Mesenchymal stem cell (in vitro differentiated cells and primary cell): ENCODE results near the gene SMG7.

Experiments
- DNase-seq: peaks from one replicate; pipeline ENCODE4 v3.0.0-alpha.2; 2013
- H2AFZ ChIP-seq: one replicate; pipeline ENCODE4 v1.6.1; 2013; ENCODE audit warnings: low read depth, mild to moderate bottlenecking, control low read depth, inconsistent platforms, low read length, moderate library complexity
- H2AK5ac ChIP-seq: 2 replicates; pipeline ENCODE4 v1.6.1; 2013; ENCODE audit warnings: low read length, moderate library complexity, mild to moderate bottlenecking, inconsistent platforms; ENCODE audit not compliant: severe bottlenecking
- H2BK120ac ChIP-seq: one replicate; pipeline ENCODE4 v1.6.1; 2013; ENCODE audit warnings: low read depth, mild to moderate bottlenecking, inconsistent platforms, low read length, moderate library complexity
- H2BK12ac ChIP-seq, 2 experiments: one replicate each; pipeline ENCODE4 v1.6.1; 2013; ENCODE audit warnings: inconsistent platforms in 2 of 2, low read length in 2 of 2, mild to moderate bottlenecking in 2 of 2, moderate library complexity in 2 of 2, control low read depth in 1 of 2
- H2BK15ac ChIP-seq: one replicate; pipeline ENCODE4 v1.6.1; 2013; ENCODE audit warnings: mild to moderate bottlenecking, low read depth, inconsistent platforms; ENCODE audit not compliant: poor library complexity, severe bottlenecking
- H2BK5ac ChIP-seq: 2 replicates; pipeline ENCODE4 v1.6.1; 2013; ENCODE audit warnings: low read depth, mild to moderate bottlenecking, low read length, control low read depth, inconsistent platforms; ENCODE audit not compliant: poor library complexity, severe bottlenecking
- H3K14ac ChIP-seq, 2 experiments: one replicate each; pipeline ENCODE4 v1.6.1; 2013; ENCODE audit warnings: inconsistent platforms in 2 of 2, low read length in 2 of 2, control low read depth in 1 of 2, mild to moderate bottlenecking in 1 of 2, moderate library complexity in 1 of 2
- H3K18ac ChIP-seq, 2 experiments: one replicate each; pipeline ENCODE4 v1.6.1; 2013; ENCODE audit warnings: inconsistent platforms in 2 of 2, low read length in 2 of 2, control low read depth in 1 of 2, low read depth in 1 of 2, mild to moderate bottlenecking in 1 of 2
- H3K23ac ChIP-seq, 2 experiments: one replicate each; pipeline ENCODE4 v1.6.1; 2013; ENCODE audit warnings: inconsistent platforms in 2 of 2, low read length in 2 of 2, mild to moderate bottlenecking in 2 of 2, moderate library complexity in 2 of 2, control low read depth in 1 of 2
- H3K27ac ChIP-seq: 2 replicates; pipeline ENCODE4 v1.5.1; 2013; ENCODE audit warnings: mild to moderate bottlenecking, moderate library complexity, low read length, control low read depth, inconsistent platforms; ENCODE audit not compliant: poor library complexity, severe bottlenecking
- H3K27me3 ChIP-seq, 2 experiments: 2 replicates each; pipeline versions ENCODE4 v1.6.1 to v1.7.0; 2013; ENCODE audit warnings: low read length in 2 of 2, mild to moderate bottlenecking in 2 of 2, moderate library complexity in 2 of 2, control low read depth in 1 of 2, inconsistent platforms in 1 of 2; ENCODE audit not compliant: control insufficient read depth in 1 of 2, insufficient read depth in 1 of 2
- H3K36me3 ChIP-seq, 2 experiments: 2 replicates each; pipeline versions ENCODE4 v1.6.1 to v1.7.0; 2013; ENCODE audit warnings: low read length in 2 of 2, control low read depth in 1 of 2, inconsistent platforms in 1 of 2, low read depth in 1 of 2, mild to moderate bottlenecking in 1 of 2; ENCODE audit not compliant: insufficient read depth in 2 of 2, control insufficient read depth in 1 of 2
- H3K4ac ChIP-seq, 2 experiments: one replicate each; pipeline ENCODE4 v1.6.1; 2013; ENCODE audit warnings: inconsistent platforms in 2 of 2, low read length in 2 of 2, mild to moderate bottlenecking in 2 of 2, moderate library complexity in 2 of 2, control low read depth in 1 of 2, low read depth in 1 of 2
- H3K4me1 ChIP-seq: 2 replicates; pipeline ENCODE4 v1.6.1; 2013; ENCODE audit warnings: low read depth, low read length, control low read depth; ENCODE audit not compliant: control insufficient read depth, insufficient read depth
- H3K4me2 ChIP-seq: 2 replicates; pipeline ENCODE4 v1.6.1; 2013; ENCODE audit warnings: low read length, mild to moderate bottlenecking, inconsistent platforms; ENCODE audit not compliant: poor library complexity, severe bottlenecking
- H3K4me3 ChIP-seq, 2 experiments: 2 replicates each; pipeline versions ENCODE4 v1.5.1 to v1.7.0; 2013; ENCODE audit warnings: low read length in 2 of 2, mild to moderate bottlenecking in 2 of 2, control low read depth in 1 of 2, low read depth in 1 of 2; ENCODE audit not compliant: insufficient read depth in 1 of 2
- H3K79me1 ChIP-seq: replicated peaks from 2 replicates; pipeline ENCODE4 v1.6.1; 2013; ENCODE audit warnings: mild to moderate bottlenecking, control low read depth, low read length, inconsistent platforms; ENCODE audit not compliant: poor library complexity, severe bottlenecking
- H3K9ac ChIP-seq: 2 replicates; pipeline ENCODE4 v1.7.0; 2013; ENCODE audit warnings: mild to moderate bottlenecking, low read length, moderate library complexity
- H3K9me3 ChIP-seq: 2 replicates; pipeline ENCODE4 v1.7.0; 2013; ENCODE audit warnings: mild to moderate bottlenecking, low read length; ENCODE audit not compliant: control insufficient read depth
- H4K8ac ChIP-seq: one replicate; pipeline ENCODE4 v1.6.1; 2013; ENCODE audit warnings: inconsistent platforms, mild to moderate bottlenecking, low read length, moderate library complexity
- H4K91ac ChIP-seq: one replicate; pipeline ENCODE4 v1.6.1; 2013; ENCODE audit warnings: mild to moderate bottlenecking, low read length, inconsistent platforms
- WGBS: methylation state at CpG from one replicate; pipeline ENCODE4 v1.1.7; 2013; ENCODE audit warnings: mixed read lengths; 5-methylcytosine and 5-hydroxymethylcytosine counted together

Gene SMG7

DNA sequence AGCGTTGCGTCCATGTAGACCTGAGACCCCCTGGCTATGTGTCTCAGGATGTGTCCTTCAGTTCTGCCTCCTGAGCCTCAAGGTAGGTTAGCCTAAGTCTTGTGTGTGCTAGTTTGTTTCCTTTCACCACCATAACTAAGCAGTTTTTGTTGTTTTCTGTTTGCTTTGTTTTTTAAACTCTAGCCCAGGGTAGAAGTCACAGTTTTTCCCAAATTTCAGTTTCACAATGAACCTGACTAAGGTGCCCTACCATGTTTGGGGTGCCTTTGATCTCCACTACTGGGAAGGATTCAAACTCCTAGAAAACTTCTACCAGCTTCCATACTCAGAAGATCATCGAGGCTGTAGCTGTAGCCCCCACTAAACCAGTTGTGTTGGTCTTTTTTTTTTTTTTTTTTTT is 14.8 kb upstream of the SMG7 start:
- Histone ChIP-seq H3K36me3 (no peaks in the 10 kb centered on the region), H2BK12ac (no peak overlapping the region), H2BK5ac (no peak overlapping the region), H3K4ac (no peak overlapping the region), H3K9ac (no peak overlapping the region), H3K27ac (no peak overlapping the region), H2BK15ac (no peak overlapping the region), H2AK5ac (no peak overlapping the region), H3K9me3 (no peaks in the 10 kb centered on the region), H2BK120ac (no peak overlapping the region), H3K18ac (no peak overlapping the region), H3K4me2 (no peak overlapping the region), H4K8ac (no peak overlapping the region), H2AFZ (no peak overlapping the region), H4K91ac (no peak overlapping the region), H3K4me3 (no peak overlapping the region), H3K23ac (no peak overlapping the region), H3K79me1 (no peaks in the 10 kb centered on the region), H3K27me3 (peaks cover 3 to 7% of the 10 kb centered on the region in 2 experiments), H3K4me1 (no peaks in the 10 kb centered on the region), H3K14ac (no peak overlapping the region)
- WGBS = 100% methylated on average over 3 of the region's 3 CpGs
- no peak for DNase-seq

GRCh38 chr1:183460596-183460995 is 11.7 kb upstream of the SMG7 start:
- Histone ChIP-seq H2BK120ac (no peak overlapping the region), H3K4me1 (no peaks in the 10 kb centered on the region), H3K36me3 (no peaks in the 10 kb centered on the region), H4K8ac (no peak overlapping the region), H3K79me1 (no peaks in the 10 kb centered on the region), H3K18ac (no peak overlapping the region), H2AK5ac (no peak overlapping the region), H3K9ac (no peak overlapping the region), H2BK12ac (no peak overlapping the region), H2BK5ac (no peak overlapping the region), H2BK15ac (no peak overlapping the region), H3K4me2 (no peak overlapping the region), H3K27me3 (peaks cover 3 to 7% of the 10 kb centered on the region in 2 experiments), H3K23ac (no peak overlapping the region), H4K91ac (no peak overlapping the region), H3K14ac (no peak overlapping the region), H3K4ac (no peak overlapping the region), H3K27ac (no peak overlapping the region), H3K4me3 (no peak overlapping the region), H2AFZ (no peak overlapping the region), H3K9me3 (no peaks in the 10 kb centered on the region)
- no peak for DNase-seq
- 97% methylated on average over 2 of the region's 2 CpGs for WGBS

- Histone ChIP-seq H3K36me3 (no peaks in the 10 kb centered on the region), H3K14ac (no peak overlapping the region), H2BK5ac (no peak overlapping the region), H3K18ac (no peak overlapping the region), H2AK5ac (no peak overlapping the region), H3K23ac (no peak overlapping the region), H3K4me2 (no peak overlapping the region), H3K4ac (no peak overlapping the region), H3K4me3 (no peak overlapping the region), H2BK120ac (no peak overlapping the region), H2BK12ac (no peak overlapping the region), H3K4me1 (no peaks in the 10 kb centered on the region), H2AFZ (no peak overlapping the region), H3K79me1 (no peaks in the 10 kb centered on the region), H3K27me3 (peaks cover 3 to 7% of the 10 kb centered on the region in 2 experiments), H4K8ac (no peak overlapping the region), H3K27ac (no peak overlapping the region), H4K91ac (no peak overlapping the region), H3K9ac (no peak overlapping the region), H3K9me3 (no peaks in the 10 kb centered on the region), H2BK15ac (no peak overlapping the region)
- no peak for DNase-seq
- no CpG with 5 or more reads among the region's 1 CpG for WGBS
Measured at GRCh38 chr1:183461350-183461749, 10.9 kb upstream of the SMG7 start.

DNA sequence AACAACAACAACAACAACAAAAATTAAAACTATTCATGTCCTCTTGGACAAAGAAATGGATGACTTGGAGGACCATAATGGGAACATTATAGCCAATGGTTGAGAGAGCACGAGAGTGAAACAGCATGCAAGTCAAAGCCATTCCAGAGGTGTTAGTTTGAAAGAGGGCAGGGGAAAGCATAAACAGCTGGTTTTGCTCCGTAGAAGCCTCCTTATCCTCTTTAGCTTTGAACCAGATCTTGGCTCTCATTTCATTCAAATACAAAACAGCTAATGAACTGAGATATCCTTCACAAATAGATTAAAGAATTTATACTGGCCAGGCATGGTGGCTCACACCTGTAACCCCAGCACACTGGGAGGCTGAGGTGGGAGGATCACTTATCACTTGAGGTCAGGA is 8.7 kb upstream of the SMG7 start:
- Histone ChIP-seq H2BK12ac (no peak overlapping the region), H3K27ac (no peak overlapping the region), H3K14ac (no peak overlapping the region), H3K18ac (no peak overlapping the region), H4K8ac (no peak overlapping the region), H4K91ac (no peak overlapping the region), H3K36me3 (no peaks in the 10 kb centered on the region), H2AFZ (no peak overlapping the region), H2AK5ac (no peak overlapping the region), H3K4me2 (no peak overlapping the region), H2BK120ac (no peak overlapping the region), H3K4me3 (no peak overlapping the region), H3K9ac (no peak overlapping the region), H2BK5ac (no peak overlapping the region), H3K9me3 (no peaks in the 10 kb centered on the region), H3K79me1 (no peaks in the 10 kb centered on the region), H2BK15ac (no peak overlapping the region), H3K27me3 (no peaks in the 10 kb centered on the region), H3K23ac (no peak overlapping the region), H3K4me1 (no peaks in the 10 kb centered on the region), H3K4ac (no peak overlapping the region)
- DNase-seq = no peak
- WGBS = 46% methylated on average over 2 of the region's 2 CpGs
